Activated T-cell treated with anti-CD3 and anti-CD28 coated beads for 4 hours (primary cell): Measurements from ENCODE around the gene JKAMP.

Source experiments
- DNase-seq: peaks from one replicate; pipeline ENCODE4 v3.0.0-alpha.2; 2020

Gene JKAMP

DNA sequence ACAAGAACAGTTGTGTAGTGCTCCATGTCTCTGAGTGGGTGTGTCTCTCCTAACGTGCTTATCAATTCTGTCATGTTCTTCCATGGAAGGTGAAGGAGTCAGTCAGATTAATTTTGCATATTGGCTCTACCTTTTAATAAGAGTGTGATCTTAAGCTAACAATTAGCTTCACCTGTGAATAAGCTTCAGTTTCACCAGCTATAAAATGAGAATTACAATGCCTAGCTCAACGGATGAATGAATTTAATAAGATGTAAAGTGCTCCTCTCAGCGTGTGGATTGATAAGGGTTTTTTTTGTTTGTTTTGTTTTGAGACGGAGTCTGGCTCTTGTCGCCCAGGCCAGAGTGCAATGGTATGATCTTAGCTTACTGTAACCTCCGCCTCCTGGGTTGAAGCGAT, 59.6 kb downstream of the JKAMP start:
- DNase-seq = no peak

DNA sequence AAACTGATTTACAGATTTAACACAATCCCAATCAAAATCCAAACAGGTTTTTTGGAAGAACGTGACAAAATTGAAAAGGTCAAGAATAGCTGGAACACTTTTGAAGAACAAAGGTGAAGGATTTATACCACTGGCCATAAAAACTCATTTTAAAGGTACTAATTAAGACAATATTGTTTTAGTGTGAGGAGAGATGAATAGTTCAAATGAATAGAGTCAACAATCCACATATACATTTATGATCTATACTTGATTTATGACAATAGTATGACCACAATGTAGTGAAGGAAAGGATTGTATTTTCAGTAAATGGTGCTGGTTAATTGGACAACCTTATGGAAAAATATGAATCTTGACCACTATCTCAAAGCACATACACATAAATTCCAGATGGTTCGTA, 63.0 kb downstream of the JKAMP start:
- no peak for DNase-seq
